HG02571 (cell line): ENCODE data around the gene BIRC7.
"Not testable (repeated sequence)": the region's sequence is repeated elsewhere in the genome, so short reads cannot be mapped to it uniquely, and the experiment has no call there.

Experiments used
- ATAC-seq: cut with Tn5 transposase; IDR thresholded peaks from one replicate; pipeline ENCODE4 v1.9.1; 2021; ENCODE audit warnings: mild to moderate bottlenecking, moderate library complexity; ENCODE audit not compliant: unreplicated experiment

Gene BIRC7

GRCh38 chr20:63244468-63244867, 8.8 kb downstream of the BIRC7 start:
- ATAC-seq, result no peak

DNA sequence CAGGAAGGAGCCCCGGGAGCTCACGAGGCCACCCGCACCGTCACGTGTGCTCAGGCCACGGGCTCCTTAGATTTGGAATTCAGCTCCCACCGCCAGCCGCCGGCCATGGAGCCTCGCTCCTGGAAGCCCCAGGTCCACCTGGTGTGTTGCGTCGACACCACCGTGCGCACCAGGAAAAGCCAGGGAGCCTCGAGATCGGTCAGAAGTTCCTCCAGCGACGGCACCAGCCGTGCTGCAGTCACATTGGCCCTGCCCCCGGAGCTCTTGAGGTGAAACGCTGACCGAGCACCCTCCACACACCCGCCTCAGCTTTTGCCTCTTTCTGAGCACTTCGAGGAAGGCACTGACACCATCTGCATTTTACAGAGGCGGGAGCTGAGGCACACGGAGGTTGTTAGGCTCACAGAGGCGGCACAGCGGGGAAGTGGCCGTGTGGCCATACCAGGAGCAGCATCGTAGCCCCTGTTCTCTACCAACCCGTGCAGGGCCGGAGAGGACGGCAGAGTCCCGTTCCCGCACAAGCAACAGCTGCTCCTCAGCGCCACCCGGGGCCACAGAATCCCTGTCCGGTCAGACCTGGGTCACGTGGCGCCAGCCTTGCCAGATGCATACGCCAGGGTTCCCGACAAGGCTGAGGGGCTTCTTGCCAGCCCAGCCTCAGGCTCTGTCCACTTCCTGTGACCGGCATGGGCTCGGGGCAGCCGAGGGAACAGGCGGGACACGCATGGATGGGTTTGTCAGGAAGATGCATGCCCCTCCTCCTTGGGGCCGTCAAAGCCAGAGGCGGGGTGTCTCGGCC, 11.0 kb downstream of the BIRC7 start:
- no peak for ATAC-seq

DNA sequence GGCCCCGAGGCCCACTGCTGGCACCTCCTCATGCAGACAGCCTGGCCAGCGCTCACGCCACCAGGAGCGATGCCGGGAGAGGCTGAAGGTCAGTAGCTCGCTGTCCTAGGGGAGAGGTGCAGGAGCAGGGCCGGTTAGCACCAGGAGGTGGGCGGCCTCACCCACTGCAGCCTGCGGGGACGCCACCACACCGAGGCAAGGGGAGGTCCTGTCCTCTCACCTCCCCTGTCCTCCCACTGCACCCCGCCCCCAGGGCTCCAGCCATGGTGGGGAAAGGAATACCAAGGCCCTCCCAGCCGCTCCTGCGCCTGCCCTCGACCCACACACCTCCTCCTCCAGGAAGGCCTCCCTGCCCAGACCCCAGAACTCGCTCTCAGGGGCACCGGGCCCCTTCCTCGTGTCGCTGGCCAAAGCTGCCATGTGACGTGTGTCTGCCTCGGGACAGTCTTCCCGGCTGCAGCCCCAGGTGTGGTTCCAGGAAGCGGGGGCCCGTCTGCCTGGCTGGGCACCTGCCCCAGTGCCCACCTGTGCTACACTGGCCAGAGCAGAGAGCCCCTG, 12.0 kb downstream of the BIRC7 start:
- no peak for ATAC-seq

DNA sequence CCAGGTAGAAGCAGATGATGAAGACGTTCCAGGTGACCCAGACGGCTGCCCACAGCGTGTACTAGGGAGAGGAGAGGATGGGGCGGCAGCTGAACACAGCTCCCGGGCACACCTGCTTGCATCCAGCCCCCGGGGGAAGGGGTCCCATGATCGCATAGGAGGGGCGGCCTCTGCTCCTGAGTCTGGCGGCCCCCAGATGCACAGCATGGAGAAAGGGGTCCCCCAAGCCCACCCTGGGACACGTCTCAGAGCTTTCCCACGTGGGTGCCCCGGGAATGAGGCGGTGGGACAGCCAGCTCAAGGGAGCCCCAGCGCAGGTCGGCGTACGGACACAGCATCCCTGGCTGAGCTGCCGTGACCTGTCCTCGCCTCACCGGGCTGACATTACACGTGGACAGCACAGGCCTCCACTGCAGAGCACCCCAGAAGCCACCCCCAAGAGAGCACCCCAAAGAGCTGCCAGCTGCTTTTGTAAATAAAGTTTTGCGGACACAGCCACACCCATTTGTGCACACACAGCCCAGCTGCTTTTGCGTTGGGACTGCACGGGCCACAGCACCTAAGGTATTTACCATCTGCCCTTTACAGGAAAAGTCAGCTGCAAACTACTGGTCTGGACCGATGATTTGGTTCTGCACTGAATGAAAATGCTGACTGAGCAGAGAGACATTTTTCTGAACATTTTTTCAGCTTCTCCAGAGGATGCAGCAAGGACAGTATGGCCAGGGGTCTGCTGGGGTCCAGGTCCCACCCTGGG, 13.3 kb downstream of the BIRC7 start:
- no peak for ATAC-seq

DNA sequence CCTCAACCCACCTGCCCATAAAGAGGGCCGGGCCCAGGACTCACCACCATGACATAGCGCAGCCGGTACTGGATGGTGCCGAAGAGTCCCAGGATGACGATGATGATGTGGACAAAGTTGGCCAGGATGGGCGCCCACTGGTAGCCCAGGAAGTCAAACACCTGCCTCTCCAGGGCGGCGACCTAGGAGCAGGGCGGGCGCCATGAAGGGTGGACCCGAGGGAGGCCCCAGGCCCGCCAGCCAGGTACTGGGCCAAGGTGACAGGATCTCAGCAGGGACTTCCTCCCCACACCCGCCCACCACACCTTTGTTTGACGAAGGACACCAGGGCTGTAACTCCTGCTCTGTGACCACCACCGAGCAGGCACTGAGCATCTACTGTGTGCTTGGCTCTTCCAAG, 14.2 kb downstream of the BIRC7 start:
- ATAC-seq, result no peak

GRCh38 chr20:63251350-63251749, 15.6 kb downstream of the BIRC7 start:
- ATAC-seq, result not testable (repeated sequence)

- ATAC-seq, result no peak
These were observed 16.6 kb downstream of the BIRC7 start for GRCh38 chr20:63252284-63252711.

DNA sequence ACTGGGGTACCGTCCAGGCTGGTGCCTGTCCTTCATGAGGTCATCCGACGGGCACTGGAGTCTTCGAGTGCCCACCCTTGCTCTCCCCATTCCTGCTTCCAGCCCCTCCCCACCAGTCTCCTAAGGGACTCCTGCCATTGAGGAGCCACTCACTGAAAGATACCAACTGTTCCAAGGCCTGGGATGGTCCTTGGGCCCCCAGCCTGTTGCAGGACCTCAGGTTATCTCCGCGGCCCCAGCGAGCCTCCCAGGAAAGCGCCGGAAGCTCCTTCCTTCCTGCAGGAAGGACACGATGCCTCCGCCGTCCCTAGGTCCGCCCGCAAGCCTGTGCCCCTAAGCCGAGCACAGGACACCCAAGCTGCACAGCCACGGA, 17.3 kb downstream of the BIRC7 start:
- no peak for ATAC-seq

DNA sequence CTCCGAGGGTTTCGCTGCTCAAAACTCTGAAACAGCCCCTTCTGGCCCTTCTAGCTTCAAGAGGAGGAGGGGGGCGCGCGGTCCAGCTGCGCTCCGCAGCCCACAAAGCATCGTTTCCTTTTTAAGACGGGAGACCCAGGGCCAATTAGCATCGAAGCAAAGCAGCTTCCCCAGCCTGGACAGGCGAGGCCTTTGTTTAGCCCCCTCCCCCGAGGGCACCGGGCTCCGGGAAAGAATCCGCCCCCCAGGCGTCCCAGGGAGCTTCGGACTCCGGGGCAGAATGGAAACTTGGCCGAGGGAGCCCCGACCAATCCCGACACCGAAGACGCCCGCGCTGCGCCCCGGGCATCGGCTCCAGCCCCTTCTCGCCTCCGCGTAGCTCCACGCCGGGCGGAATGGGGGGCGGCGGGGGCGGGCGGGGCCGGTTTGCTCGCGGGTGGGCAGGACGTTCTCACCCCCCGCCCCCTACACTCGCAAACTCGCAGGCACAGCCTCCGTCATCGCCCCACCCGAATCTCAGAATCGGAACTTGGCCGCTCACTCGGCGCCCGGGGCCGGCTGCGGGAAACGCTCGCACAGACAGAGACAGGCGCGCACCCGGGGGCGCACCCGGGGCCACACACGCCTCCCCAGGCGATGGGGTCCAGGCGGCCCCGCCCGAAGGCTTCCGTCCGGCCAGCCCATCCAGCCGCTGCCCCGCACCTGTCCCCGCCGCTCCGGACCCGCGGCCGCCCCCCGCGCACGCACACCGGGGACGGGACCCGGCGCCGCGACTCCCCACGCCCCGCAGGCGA, 17.9 kb downstream of the BIRC7 start:
- no peak for ATAC-seq

DNA sequence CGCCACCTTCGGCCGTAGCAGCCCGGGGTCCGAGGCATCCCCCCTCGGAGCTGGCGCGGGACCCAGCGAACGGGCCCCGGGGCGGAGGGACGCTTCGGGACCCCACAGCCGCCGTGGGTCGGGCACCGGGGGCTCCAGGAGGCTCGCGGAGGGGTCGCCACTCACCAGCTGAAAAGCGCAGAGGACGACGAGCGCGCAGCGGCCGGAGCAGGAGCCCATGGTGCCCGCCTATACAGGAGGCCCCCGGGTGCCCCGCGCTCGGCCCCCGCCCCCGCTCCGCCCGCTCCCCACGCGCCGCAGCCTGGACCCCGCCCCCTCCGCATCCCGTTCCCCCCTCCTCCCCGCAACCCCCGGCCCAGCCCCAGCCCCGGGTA, 18.5 kb downstream of the BIRC7 start, which contains the start of gene NKAIN4:
NKAIN4 (minus strand) TSS at position 232 of the 374 bp plus-strand sequence; CDS start at position 219, 13 bp downstream.
- no peak for ATAC-seq

DNA sequence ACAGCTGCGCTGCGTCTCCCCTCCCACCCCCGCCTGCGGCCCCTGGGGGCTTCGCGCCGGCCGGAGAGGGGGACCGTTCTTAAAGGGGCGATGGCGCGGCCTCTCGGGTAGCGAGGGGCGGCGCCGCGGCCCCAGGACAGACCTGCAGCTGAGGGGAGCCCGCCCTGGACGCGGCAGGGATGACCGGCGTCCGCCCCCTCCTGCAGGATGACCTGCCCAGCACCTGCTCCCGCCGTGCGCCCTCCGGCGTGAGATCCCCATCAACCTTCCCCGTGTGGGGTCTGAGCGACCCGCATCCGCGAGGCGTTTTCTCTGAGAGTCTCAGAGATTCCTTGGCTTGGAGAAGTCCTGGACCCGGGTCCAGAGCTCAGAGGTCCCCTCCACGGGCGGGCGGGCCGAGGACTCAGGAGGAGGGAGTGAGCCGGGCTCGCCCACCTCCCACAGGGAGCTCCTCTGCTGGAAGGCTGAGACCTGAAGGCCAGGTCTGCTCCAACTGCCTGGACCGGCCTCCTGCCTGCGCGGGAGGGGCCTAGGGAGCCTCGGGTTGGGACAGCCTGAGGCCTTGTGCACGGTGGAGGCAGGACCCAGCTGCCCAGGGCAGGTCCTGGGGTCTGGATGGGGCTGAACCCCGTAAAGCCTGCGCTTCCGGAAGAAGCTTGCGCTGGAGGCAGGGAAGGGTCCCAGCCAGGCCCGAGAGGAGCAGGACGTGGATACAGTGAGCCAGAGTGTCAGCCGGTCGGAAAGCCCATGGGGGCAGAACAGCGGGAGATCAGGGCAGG, 19.1 kb downstream of the BIRC7 start:
- no peak for ATAC-seq

- no peak for ATAC-seq
These were observed 20.4 kb downstream of the BIRC7 start for GRCh38 chr20:63255931-63256704.

GRCh38 chr20:63256954-63257353, 21.2 kb downstream of the BIRC7 start:
- no peak for ATAC-seq

GRCh38 chr20:63257629-63258028, 21.9 kb downstream of the BIRC7 start:
- ATAC-seq, result no peak

- no peak for ATAC-seq
These were observed 23.1 kb downstream of the BIRC7 start for GRCh38 chr20:63258781-63259180.

DNA sequence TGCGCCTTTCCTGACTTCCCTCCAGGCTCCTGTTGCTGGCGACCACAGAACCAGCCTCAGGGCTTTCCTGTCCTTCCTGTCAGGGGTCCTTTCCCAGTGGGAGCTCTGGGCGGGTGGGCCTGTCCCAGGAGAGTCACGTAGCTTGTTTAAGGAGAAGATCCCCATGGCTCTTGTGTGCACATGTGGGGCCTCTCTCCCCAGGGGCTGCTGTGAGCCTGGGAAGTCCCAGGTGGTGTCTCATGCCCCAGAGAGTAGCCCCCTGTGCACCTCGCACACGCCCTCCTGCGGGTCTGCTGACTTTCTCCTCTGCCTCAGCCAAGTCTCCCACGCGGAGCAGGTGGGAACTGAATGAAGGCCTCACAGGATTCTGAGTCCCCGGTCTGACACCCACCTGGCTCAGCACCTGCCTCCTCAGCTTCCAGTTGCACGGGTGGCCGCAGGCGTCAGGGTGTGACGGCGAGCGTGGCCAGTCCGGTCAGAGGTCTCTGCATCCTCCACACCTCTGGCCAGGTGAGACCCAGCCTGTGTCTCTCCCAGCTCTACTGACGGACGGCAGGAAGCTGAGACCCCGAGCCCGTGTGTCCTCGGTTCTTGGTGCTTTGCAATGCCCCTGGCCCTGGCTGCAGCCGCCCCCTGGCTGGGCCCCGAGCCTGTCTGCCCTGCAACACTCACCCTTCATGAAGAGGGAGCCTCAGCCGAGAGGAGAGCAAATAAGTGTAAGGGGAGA, 24.2 kb downstream of the BIRC7 start:
- ATAC-seq, result no peak

DNA sequence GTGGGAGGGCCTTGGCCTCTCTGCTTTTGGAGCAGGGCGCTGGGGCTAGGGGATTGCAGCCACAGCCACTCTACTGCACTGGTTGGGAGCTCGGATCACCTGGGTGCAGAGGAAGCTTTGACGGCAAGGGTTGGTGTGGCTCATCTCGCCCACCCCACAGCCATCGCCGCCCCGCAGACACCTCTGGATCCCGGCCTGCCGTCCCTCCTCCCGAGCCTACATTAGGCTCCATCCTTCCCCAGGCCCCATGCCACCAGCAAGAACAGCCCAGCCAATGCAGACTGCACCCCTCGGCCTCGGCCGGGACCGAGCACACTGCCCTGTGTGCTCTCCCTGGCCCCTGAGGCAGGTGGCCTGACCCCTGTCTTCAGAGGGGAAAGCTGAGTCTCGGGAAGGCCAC, 24.8 kb downstream of the BIRC7 start:
- no peak for ATAC-seq

DNA sequence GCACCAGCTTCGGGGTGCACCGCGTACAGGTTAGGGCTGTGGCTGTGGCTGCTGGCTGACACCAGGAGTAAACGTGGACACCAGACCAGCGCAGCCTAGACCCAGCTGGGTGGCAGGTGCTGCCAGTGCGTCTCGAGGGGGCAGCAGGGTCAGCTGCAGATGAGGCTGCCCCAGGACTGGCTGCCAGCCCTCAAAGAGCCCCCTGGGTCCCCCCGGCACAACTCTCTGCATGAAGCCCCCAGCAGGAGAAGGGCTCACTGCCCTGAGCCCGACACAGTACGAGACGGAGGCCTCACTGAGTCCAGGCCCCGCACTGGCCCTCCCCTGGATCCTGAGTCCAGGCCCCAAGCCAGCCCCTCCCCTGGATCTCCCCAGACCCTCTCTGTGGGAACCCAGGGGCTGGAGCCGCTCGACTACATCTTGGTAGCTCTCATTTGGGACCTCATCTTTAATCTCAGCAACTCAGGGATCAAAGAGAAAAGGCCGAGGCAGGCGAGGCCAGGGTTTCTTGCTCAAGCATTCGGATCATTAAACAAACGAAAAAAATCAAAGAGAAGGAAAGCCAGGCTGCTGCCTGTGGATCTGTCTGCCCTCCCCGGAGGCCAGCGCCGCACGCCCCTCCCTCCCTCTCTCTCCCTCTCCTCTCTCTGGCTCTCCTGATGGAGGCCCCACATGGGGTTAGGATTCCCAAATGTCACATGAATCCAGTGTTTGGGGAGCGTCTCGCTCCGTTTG, 25.5 kb downstream of the BIRC7 start:
- no peak for ATAC-seq
